ENCODE measurements around the gene CTSF. TPM values are rescaled to one million over a fixed set of nuclear protein-coding genes. Genes with fewer than 3 reads are reported as not detected.
A peak's percentile ranks its signal among the peaks of the same experiment; 100 is the strongest.
"Not testable (repeated sequence)": the region's sequence is repeated elsewhere in the genome, so short reads cannot be mapped to it uniquely, and the experiment has no call there.

CTSF gene
- total RNA-seq, 1 donor from 2014 or later = 31.2 TPM

GRCh38 chr11:66609721-66610617, 41.6 kb upstream of the CTSF start:
- Histone ChIP-seq H3K27me3 (ENCODE audit: low read depth) (no peaks in the 10 kb centered on the region), H3K27ac (no peak overlapping the region), H3K4me1 (no peaks in the 10 kb centered on the region), H3K9me3 (no peaks in the 10 kb centered on the region), H3K36me3 (peaks cover 13% of the 10 kb centered on the region), H3K4me3 (no peak overlapping the region)
- no peak for DNase-seq
- no peak for ATAC-seq
- TF ChIP-seq CTCF (IDR thresholded peaks at IDR 0.05) = no peak
- intact Hi-C loops (cut with DNase I) = no loop called here

GRCh38 chr11:66607126-66607834, 38.9 kb upstream of the CTSF start:
- ATAC-seq (peak; percentile 21 to 37), DNase-seq (no peak)
- intact Hi-C loops (cut with DNase I) = no loop called here
- Histone ChIP-seq H3K27ac (no peak overlapping the region), H3K4me1 (no peaks in the 10 kb centered on the region), H3K36me3 (peaks cover 33% of the 10 kb centered on the region), H3K4me3 (no peak overlapping the region), H3K27me3 (ENCODE audit: low read depth) (no peaks in the 10 kb centered on the region), H3K9me3 (no peaks in the 10 kb centered on the region)
- no peak for TF ChIP-seq CTCF (IDR thresholded peaks at IDR 0.05)

- intact Hi-C loops (cut with DNase I); H3K27ac ChIP-seq; ATAC-seq; H3K9me3 ChIP-seq; DNase-seq; H3K27me3 ChIP-seq (ENCODE audit: low read depth); H3K4me3 ChIP-seq; H3K4me1 ChIP-seq: not testable (repeated sequence)
- H3K36me3 ChIP-seq = peaks cover 40% of the 10 kb centered on the region
These were observed 38.2 kb upstream of the CTSF start for GRCh38 chr11:66606608-66607007.

GRCh38 chr11:66604155-66604554, 35.7 kb upstream of the CTSF start:
- Histone ChIP-seq H3K27me3 (ENCODE audit: low read depth) (no peaks in the 10 kb centered on the region), H3K9me3 (no peaks in the 10 kb centered on the region), H3K4me3 (no peak overlapping the region), H3K27ac (no peak overlapping the region), H3K4me1 (no peaks in the 10 kb centered on the region), H3K36me3 (peaks cover 59% of the 10 kb centered on the region)
- DNase-seq (no peak), ATAC-seq (no peak)
- no peak for TF ChIP-seq CTCF (IDR thresholded peaks at IDR 0.05)
- intact Hi-C loops (cut with DNase I) = no loop called here

GRCh38 chr11:66603072-66603471, 34.7 kb upstream of the CTSF start:
- H3K27me3 ChIP-seq (ENCODE audit: low read depth) = no peaks in the 10 kb centered on the region
- H3K9me3 ChIP-seq = no peaks in the 10 kb centered on the region
- H3K36me3 ChIP-seq = peaks cover 62% of the 10 kb centered on the region
- DNase-seq (no peak), ATAC-seq (no peak)
- H3K4me3 ChIP-seq = no peak overlapping the region
- intact Hi-C loops (cut with DNase I) = no loop called here
- no peak overlapping the region for H3K27ac ChIP-seq
- H3K4me1 ChIP-seq = no peaks in the 10 kb centered on the region
- no peak for TF ChIP-seq CTCF (IDR thresholded peaks at IDR 0.05)
